Karpas-422 (cell line): ENCODE results near the gene HSD17B8. TPM values are rescaled to one million over a fixed set of nuclear protein-coding genes. Genes with fewer than 3 reads are reported as not detected.

Source experiments
- DNase-seq: peaks from one replicate; pipeline ENCODE4 v3.0.0-alpha.2; 2015
- H2AFZ ChIP-seq: fragments of 200-600 bp; sonication (generic); 2 replicates; pipeline ENCODE4 v1.6.1; 2014; ENCODE audit warnings: antibody characterized with exemption, low read length, mixed read lengths
- H3K27ac ChIP-seq: fragments of 200-600 bp; sonication (generic); 2 replicates; pipeline ENCODE4 v1.5.1; 2014; ENCODE audit warnings: mild to moderate bottlenecking, low read length, moderate library complexity
- H3K27me3 ChIP-seq: fragments of 200-600 bp; sonication (generic); 2 replicates; pipeline ENCODE4 v1.6.1; 2014; ENCODE audit warnings: low read length, mixed read lengths
- H3K36me3 ChIP-seq: fragments of 200-600 bp; sonication (generic); 2 replicates; pipeline ENCODE4 v1.6.1; 2014; ENCODE audit warnings: low read length, mixed read lengths; ENCODE audit not compliant: insufficient read depth
- H3K4me1 ChIP-seq: fragments of 200-600 bp; sonication (generic); 2 replicates; pipeline ENCODE4 v1.6.1; 2014; ENCODE audit warnings: mild to moderate bottlenecking, low read length, mixed read lengths
- H3K4me2 ChIP-seq: fragments of 200-600 bp; sonication (generic); 2 replicates; pipeline ENCODE4 v1.6.1; 2014; ENCODE audit warnings: low read length, low read depth, mild to moderate bottlenecking; ENCODE audit not compliant: poor library complexity, severe bottlenecking
- H3K4me3 ChIP-seq: fragments of 200-600 bp; sonication (generic); 2 replicates; pipeline ENCODE4 v1.5.1; 2014; ENCODE audit warnings: mild to moderate bottlenecking, antibody characterized with exemption, low read length, mixed read lengths
- H3K79me2 ChIP-seq: fragments of 200-600 bp; sonication (generic); 2 replicates; pipeline ENCODE4 v1.6.1; 2014; ENCODE audit warnings: mild to moderate bottlenecking, low read length, mixed read lengths
- H3K9ac ChIP-seq: fragments of 200-600 bp; sonication (generic); 2 replicates; pipeline ENCODE4 v1.6.0; 2014; ENCODE audit warnings: low read length
- H3K9me2 ChIP-seq: fragments of 200-600 bp; sonication (generic), shearing (Covaris generic); replicated peaks from 2 replicates; pipeline ENCODE4 v1.6.0; 2014; ENCODE audit warnings: mild to moderate bottlenecking, low read length, moderate library complexity; ENCODE audit not compliant: insufficient read depth
- H3K9me3 ChIP-seq: fragments of 300-700, 200-600 bp; sonication (generic); 2 replicates; pipeline ENCODE4 v1.6.1; 2014; ENCODE audit warnings: low read length, mixed read lengths
- H4K20me1 ChIP-seq: fragments of 200-600 bp; sonication (generic); 2 replicates; pipeline ENCODE4 v1.6.1; 2014; ENCODE audit warnings: mild to moderate bottlenecking, antibody characterized with exemption, low read length, low read depth; ENCODE audit not compliant: insufficient read depth
- total RNA-seq: library from RNA; depleted of rRNA; stranded (reverse); fragments of >200 nt; shearing (Covaris generic); gene quantifications from 2 replicates; pipeline ENCODE4 v1.2.3, GENCODE V29; 2014; ENCODE audit warnings: low replicate concordance

The HSD17B8 gene
- total RNA-seq, 1 experiment from 2014 or later = 15.5 TPM

DNA sequence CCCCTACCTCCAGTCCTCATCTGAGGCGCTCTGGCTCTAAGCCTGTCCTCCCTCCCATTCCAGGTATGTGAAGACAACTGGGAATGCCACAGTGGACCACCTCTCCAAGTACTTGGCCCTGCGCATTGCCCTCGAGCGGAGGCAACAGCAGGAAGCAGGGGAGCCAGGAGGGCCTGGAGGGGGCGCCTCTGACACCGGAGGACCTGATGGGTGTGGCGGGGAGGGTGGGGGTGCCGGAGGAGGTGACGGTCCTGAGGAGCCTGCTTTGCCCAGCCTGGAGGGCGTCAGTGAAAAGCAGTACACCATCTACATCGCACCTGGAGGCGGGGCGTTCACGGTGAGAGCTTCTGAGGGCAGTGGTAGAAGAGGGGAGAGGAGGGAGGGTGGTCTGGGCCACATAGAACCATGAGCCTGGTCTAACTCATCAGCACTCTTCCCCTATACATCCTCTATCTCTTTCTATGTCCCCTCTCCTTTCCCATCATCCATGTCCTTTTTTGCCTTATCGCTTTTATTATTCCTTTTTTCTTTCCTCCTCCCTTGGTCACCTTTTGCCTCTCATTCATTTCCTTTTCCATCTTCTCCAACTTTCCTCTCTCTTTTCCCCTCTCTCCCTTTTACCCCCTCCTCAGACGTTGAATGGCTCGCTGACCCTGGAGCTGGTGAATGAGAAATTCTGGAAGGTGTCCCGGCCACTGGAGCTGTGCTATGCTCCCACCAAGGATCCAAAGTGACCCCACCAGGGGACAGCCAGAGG lies 7.4 kb downstream of the HSD17B8 start:
- no peaks in the 10 kb centered on the region for H3K9me3 ChIP-seq
- no peak overlapping the region for H2AFZ ChIP-seq
- no peak overlapping the region for H3K4me2 ChIP-seq
- 0 out of 2 replicates have a peak, but pooled peaks cover 7% of the 10 kb centered on the region for H3K36me3 ChIP-seq
- no peak overlapping the region for H3K9ac ChIP-seq
- no peak overlapping the region for H3K4me3 ChIP-seq
- no peak for DNase-seq
- H4K20me1 ChIP-seq = no peaks in the 10 kb centered on the region
- peaks cover 6% of the 10 kb centered on the region; the same call in 1 of the 2 replicates for H3K79me2 ChIP-seq
- no peaks in the 10 kb centered on the region for H3K27me3 ChIP-seq
- peaks cover 19% of the 10 kb centered on the region for H3K4me1 ChIP-seq
- H3K9me2 ChIP-seq = no peaks in the 10 kb centered on the region
- no peak overlapping the region for H3K27ac ChIP-seq

DNA sequence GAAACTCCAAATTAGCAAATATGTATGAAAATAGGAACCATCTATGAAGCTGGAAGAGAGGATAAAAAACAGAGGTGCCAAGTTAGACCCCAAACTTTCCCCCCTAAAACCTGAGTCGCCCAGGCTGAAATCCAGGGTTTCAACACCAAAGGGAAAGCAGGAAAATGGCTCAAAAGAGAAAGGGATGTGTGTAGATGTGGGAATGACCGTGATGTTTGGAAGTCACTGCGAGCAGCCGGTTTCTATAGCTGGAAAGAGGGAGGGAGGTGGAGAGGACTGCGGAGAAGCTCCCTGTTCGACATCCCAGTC lies 8.4 kb downstream of the HSD17B8 start:
- Histone ChIP-seq H3K9me3 (no peaks in the 10 kb centered on the region), H4K20me1 (no peaks in the 10 kb centered on the region), H3K79me2 (peaks cover 6% of the 10 kb centered on the region; the same call in 1 of the 2 replicates), H3K27me3 (no peaks in the 10 kb centered on the region), H3K4me3 (no peak overlapping the region), H3K36me3 (0 out of 2 replicates have a peak, but pooled peaks cover 7% of the 10 kb centered on the region), H3K4me1 (peaks cover 11% of the 10 kb centered on the region), H3K4me2 (no peak overlapping the region), H3K9me2 (no peaks in the 10 kb centered on the region), H3K27ac (no peak overlapping the region), H3K9ac (no peak overlapping the region), H2AFZ (no peak overlapping the region)
- no peak for DNase-seq

DNA sequence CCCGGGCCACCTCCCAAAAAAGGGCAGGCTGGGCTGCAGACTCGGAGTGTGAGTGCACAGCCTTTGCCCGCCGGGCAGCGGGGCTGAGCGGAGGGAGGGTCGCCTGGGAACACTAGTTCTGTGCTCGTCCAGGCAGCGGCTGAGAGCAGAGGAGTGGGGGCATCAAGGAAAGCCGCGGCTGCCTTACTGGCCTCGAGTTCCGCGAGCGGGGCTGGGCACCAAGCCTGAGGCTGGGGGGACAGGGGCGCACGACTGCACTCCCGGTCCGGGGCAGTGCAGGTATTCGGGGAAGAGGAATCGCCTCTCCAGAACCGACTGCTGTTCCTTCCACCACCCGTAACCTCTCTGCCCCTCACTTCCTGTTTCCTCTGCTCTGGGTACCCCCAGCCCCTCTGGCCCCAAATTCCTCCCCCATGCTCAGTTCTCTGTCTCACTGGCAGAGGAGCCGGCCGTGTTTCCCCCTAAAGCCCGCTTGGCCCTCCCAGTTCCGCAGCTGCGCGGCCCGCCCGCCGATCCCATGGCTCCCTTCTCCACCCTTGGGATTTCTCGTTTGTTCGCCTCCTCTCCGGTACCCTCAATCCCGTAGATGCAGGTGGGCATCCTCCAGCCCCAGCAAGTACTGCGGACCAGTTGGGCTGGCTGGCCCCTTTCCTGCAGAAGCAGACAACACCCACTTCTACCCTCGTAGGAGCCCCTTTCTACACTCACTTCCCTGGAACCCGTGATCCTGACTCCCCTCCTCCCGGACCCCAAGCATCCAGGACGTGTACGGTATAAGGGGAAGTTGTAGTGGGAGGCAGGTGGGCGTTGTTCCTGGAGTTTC lies 8.9 kb downstream of the HSD17B8 start:
- Histone ChIP-seq H3K4me3 (no peak overlapping the region), H3K9ac (no peak overlapping the region), H3K27me3 (no peaks in the 10 kb centered on the region), H2AFZ (no peak overlapping the region), H3K4me1 (peaks cover 9% of the 10 kb centered on the region), H3K27ac (no peak overlapping the region), H3K4me2 (no peak overlapping the region), H3K36me3 (0 out of 2 replicates have a peak, but pooled peaks cover 7% of the 10 kb centered on the region), H3K9me2 (no peaks in the 10 kb centered on the region), H3K79me2 (peaks cover 6% of the 10 kb centered on the region; the same call in 1 of the 2 replicates), H4K20me1 (no peaks in the 10 kb centered on the region), H3K9me3 (no peaks in the 10 kb centered on the region)
- no peak for DNase-seq

DNA sequence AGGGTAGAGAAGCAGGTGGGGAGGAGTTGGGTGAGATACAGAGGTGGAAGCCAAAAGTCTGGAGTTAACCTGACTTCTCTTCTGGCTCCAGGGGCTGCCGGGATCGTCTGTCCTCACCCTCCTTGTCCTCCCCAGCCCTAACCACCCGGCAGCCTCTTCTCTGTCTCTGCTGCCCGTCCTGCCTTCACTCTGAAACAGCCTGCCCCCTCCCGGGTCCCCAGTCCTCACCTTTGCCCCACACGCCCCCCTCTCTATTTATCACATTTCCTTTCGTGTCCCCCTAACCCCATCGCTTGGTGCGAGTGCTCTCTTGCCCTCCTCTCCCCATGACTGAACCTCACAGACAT lies 9.5 kb downstream of the HSD17B8 start:
- H3K27me3 ChIP-seq = no peaks in the 10 kb centered on the region
- H3K4me1 ChIP-seq = peaks cover 6% of the 10 kb centered on the region
- 0 out of 2 replicates have a peak, but pooled peaks cover 7% of the 10 kb centered on the region for H3K36me3 ChIP-seq
- H2AFZ ChIP-seq = no peak overlapping the region
- H3K9me2 ChIP-seq = no peaks in the 10 kb centered on the region
- no peak overlapping the region for H3K4me2 ChIP-seq
- no peak for DNase-seq
- H3K4me3 ChIP-seq = no peak overlapping the region
- H3K79me2 ChIP-seq = peaks cover 6% of the 10 kb centered on the region; the same call in 1 of the 2 replicates
- no peaks in the 10 kb centered on the region for H3K9me3 ChIP-seq
- no peak overlapping the region for H3K27ac ChIP-seq
- no peaks in the 10 kb centered on the region for H4K20me1 ChIP-seq
- no peak overlapping the region for H3K9ac ChIP-seq

DNA sequence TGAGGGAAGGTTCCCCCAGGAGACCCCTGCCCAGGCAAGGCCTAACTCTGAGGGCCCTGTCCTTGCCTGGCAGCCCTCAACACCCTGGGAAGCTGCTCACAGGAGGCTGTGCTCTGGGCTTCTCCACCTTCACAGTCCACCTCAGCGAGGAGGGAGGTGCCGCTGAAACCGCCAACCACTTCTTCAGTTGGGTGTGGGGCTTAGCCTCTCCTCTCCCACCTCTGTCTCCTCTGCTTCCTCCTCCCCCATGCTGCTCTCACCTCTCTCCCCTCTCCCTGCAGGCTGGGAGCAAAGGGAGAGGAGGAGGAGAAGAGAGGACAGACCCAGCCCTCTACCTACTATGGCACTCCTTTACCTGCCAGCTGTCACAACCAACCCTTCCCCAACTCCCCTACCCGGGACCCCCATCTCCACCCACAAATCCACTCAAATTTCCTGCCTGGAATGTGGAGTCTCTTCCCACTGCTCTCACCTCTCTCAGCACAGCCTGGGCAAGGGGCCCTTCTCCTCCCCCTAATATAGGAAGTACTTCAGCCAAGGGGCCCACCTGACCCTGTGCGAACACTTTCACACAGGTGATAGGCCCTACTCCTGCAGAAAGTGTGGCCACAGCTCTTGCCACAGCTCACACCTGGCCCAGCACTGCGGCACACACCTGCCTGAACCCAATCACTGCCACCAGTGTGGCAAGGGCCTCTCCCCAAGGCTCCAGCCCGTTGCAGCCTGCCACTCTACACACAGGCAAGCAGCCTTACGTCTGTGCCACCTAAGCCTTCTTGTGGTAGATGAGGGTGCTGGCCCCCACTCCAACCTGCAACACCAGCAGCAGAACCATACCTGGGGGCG lies 11.0 kb downstream of the HSD17B8 start:
- Histone ChIP-seq H3K4me3 (no peak overlapping the region), H3K27ac (no peak overlapping the region), H3K9me3 (no peaks in the 10 kb centered on the region), H3K79me2 (no peaks in the 10 kb centered on the region), H2AFZ (no peak overlapping the region), H3K27me3 (no peaks in the 10 kb centered on the region), H3K9me2 (no peaks in the 10 kb centered on the region), H3K4me1 (no peaks in the 10 kb centered on the region), H3K4me2 (no peak overlapping the region), H3K9ac (no peak overlapping the region), H3K36me3 (no peaks in the 10 kb centered on the region), H4K20me1 (no peaks in the 10 kb centered on the region)
- no peak for DNase-seq

DNA sequence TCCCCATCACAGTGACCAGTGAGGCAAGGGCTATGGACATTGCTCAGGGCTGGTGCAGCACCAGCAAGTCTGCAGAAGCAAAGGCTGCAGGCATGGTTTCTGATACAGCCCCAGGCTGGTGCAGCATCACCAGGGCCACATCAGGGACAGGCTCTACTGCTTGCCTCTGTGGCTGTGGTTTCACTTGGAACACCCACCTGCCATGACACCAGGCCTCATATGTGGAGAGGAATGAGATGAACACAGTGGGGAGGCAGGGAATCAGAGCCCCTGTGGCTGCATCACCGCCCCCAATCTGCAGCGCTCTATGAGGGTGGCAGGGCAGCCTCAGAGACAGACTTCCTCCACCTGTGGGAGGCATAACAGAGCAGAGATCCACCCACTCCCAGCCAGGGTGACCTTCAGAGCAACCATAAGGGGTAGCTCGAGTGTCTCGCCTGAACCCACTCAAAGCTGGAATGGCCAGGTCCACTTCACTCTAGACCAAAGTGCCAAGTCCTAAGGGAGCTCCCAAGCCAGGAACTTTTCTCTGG lies 11.7 kb downstream of the HSD17B8 start:
- Histone ChIP-seq H3K27ac (no peak overlapping the region), H3K9ac (no peak overlapping the region), H3K36me3 (no peaks in the 10 kb centered on the region), H3K4me2 (no peak overlapping the region), H2AFZ (no peak overlapping the region), H3K27me3 (no peaks in the 10 kb centered on the region), H4K20me1 (no peaks in the 10 kb centered on the region), H3K4me3 (no peak overlapping the region), H3K9me3 (no peaks in the 10 kb centered on the region), H3K79me2 (no peaks in the 10 kb centered on the region), H3K9me2 (no peaks in the 10 kb centered on the region), H3K4me1 (no peaks in the 10 kb centered on the region)
- no peak for DNase-seq

DNA sequence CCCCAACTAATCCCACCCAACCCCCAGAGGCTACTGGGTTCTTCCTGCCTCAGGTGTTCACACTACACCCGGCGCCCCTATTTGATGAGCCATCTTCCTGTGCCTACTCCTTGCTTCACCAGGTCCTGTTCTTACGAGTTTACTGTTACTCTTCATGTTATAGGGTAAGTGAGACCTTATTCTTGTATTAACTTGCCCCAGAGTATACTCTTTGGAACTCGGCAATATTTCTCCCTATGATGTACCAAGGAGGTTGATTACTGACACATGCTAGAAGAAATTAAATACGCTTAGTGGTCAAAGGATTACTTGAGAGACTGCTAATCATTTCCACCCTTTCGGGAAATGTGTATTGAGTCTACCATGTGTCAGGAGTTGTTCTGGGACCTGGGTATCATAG lies 12.8 kb downstream of the HSD17B8 start:
- Histone ChIP-seq H2AFZ (no peak overlapping the region), H3K36me3 (no peaks in the 10 kb centered on the region), H3K4me2 (no peak overlapping the region), H3K4me3 (no peak overlapping the region), H3K4me1 (no peaks in the 10 kb centered on the region), H4K20me1 (no peaks in the 10 kb centered on the region), H3K27ac (no peak overlapping the region), H3K79me2 (no peaks in the 10 kb centered on the region), H3K9ac (no peak overlapping the region), H3K9me3 (no peaks in the 10 kb centered on the region), H3K9me2 (no peaks in the 10 kb centered on the region), H3K27me3 (no peaks in the 10 kb centered on the region)
- no peak for DNase-seq
